HCT116 (cell line): Measurements from ENCODE around the gene FLNC. TPM values are rescaled to one million over a fixed set of nuclear protein-coding genes. Genes with fewer than 3 reads are reported as not detected.

Experiments
- ATAC-seq: fragments of 200-7000 bp; cut with Tn5 transposase; 2 replicates; pipeline ENCODE4 v1.9.1; 2020; ENCODE audit warnings: mild to moderate bottlenecking, moderate library complexity
- BruUV-seq: library from RNA; stranded (reverse); fragments of 400-500 nt; replicated peaks from 2 replicates; lab custom pipeline; 2021; lab: Mats Ljungman, UMichigan
- CTCF ChIA-PET: fragments of 300-600 bp; sonication (Branson Sonifier 250); formaldehyde crosslinking; loops from one replicate; lab custom pipeline; 2021; ENCODE audit warnings: antibody characterized with exemption; lab: Charles Lee
- POLR2A ChIA-PET: fragments of 300-600, 350-600 bp; sonication (Branson Sonifier 250); formaldehyde crosslinking; loops from one replicate; lab custom pipeline; 2021; ENCODE audit warnings: antibody characterized with exemption; lab: Charles Lee
- RAD21 ChIA-PET, 2 experiments: fragments of 300-600 bp; sonication (Branson Sonifier 250); formaldehyde crosslinking; loops; one replicate each; lab custom pipeline; 2023; ENCODE audit warnings: low total read pairs in 2 of 2; ENCODE audit not compliant: uncharacterized antibody in 2 of 2, unreplicated experiment in 2 of 2, low non-redundant PET in 1 of 2; lab: Charles Lee
- DNase-seq: peaks from one replicate; pipeline ENCODE4 v3.0.0-alpha.2; 2010; ENCODE audit warnings: low read depth, low spot score
- H2AFZ ChIP-seq: fragments of 200-600 bp; shearing (Covaris generic), sonication (generic); 2 replicates; pipeline ENCODE4 v1.6.1; 2017; ENCODE audit warnings: low read depth, mixed run types, mixed read lengths, antibody characterized with exemption, low read length; ENCODE audit not compliant: poor library complexity, severe bottlenecking
- H3K27ac ChIP-seq: 2 replicates; pipeline ENCODE4 v1.5.1; 2012; ENCODE audit warnings: low read depth, low read length
- H3K27me3 ChIP-seq: fragments of 200-600 bp; sonication (generic); 2 replicates; pipeline ENCODE4 v1.6.1; 2016; ENCODE audit warnings: mixed run types, low read length, mixed read lengths; ENCODE audit not compliant: insufficient read depth
- H3K36me3 ChIP-seq, 2 experiments: fragments of 200-500 bp in 1 of 2; fragments of 200-600 bp in 1 of 2; sonication (Bioruptor generic) in 1 of 2; sonication (generic) in 1 of 2; 2 replicates each; pipeline versions ENCODE4 v1.5.1 to v1.6.1; 2014 to 2016; ENCODE audit warnings: low read length in 2 of 2, inconsistent platforms in 1 of 2, mixed read lengths in 1 of 2, mixed run types in 1 of 2; ENCODE audit not compliant: insufficient read depth in 2 of 2, control insufficient read depth in 1 of 2
- H3K4me1 ChIP-seq, 2 experiments: fragments of 200-600 bp in 1 of 2; sonication (generic) in 1 of 2; 2 replicates each; pipeline versions ENCODE4 v1.5.1 to v1.6.1; 2012 to 2017; ENCODE audit warnings: low read length in 2 of 2, inconsistent platforms in 1 of 2, mild to moderate bottlenecking in 1 of 2, mixed read lengths in 1 of 2, mixed run types in 1 of 2, moderate library complexity in 1 of 2; ENCODE audit not compliant: insufficient read depth in 2 of 2, control insufficient read depth in 1 of 2
- H3K4me2 ChIP-seq: fragments of 200-600 bp; sonication (generic); 2 replicates; pipeline ENCODE4 v1.6.1; 2017; ENCODE audit warnings: mixed run types, low read length, mixed read lengths
- H3K4me3 ChIP-seq, 2 experiments: fragments of 200-600 bp in 1 of 2; sonication (generic) in 1 of 2; replicated peaks in 1 of 2; 2 replicates each; pipeline ENCODE4 v1.5.1; 2011 to 2016; ENCODE audit warnings: low read length in 2 of 2, control low read depth in 1 of 2, low read depth in 1 of 2, mild to moderate bottlenecking in 1 of 2, mixed read lengths in 1 of 2, mixed run types in 1 of 2
- H3K79me2 ChIP-seq: fragments of 200-600 bp; sonication (generic); 2 replicates; pipeline ENCODE4 v1.6.1; 2017; ENCODE audit warnings: mild to moderate bottlenecking, mixed run types, low read length, moderate library complexity, mixed read lengths; ENCODE audit not compliant: insufficient read depth
- H3K9ac ChIP-seq: fragments of 200-600 bp; sonication (generic); 2 replicates; pipeline ENCODE4 v1.6.1; 2016; ENCODE audit warnings: low read length, mixed read lengths
- H3K9me2 ChIP-seq: fragments of 200-600 bp; sonication (generic), shearing (Covaris generic); 2 replicates; pipeline ENCODE4 v1.6.1; 2017; ENCODE audit warnings: mixed run types, mild to moderate bottlenecking, moderate library complexity; ENCODE audit not compliant: insufficient read depth
- H3K9me3 ChIP-seq, 2 experiments: fragments of 200-500 bp in 1 of 2; fragments of 200-600 bp in 1 of 2; sonication (Bioruptor generic) in 1 of 2; sonication (generic) in 1 of 2; 2 replicates each; pipeline ENCODE4 v1.6.1; 2014 to 2017; ENCODE audit warnings: low read length in 2 of 2, mixed read lengths in 2 of 2, inconsistent platforms in 1 of 2, low read depth in 1 of 2, mild to moderate bottlenecking in 1 of 2, mixed run types in 1 of 2, moderate library complexity in 1 of 2; ENCODE audit not compliant: control insufficient read depth in 1 of 2, insufficient read depth in 1 of 2
- H4K20me1 ChIP-seq: fragments of 200-600 bp; sonication (generic), shearing (Covaris generic); 2 replicates; pipeline ENCODE4 v1.6.1; 2017; ENCODE audit warnings: mixed run types, mild to moderate bottlenecking, moderate library complexity; ENCODE audit not compliant: insufficient read depth
- JUND ChIP-seq: IDR thresholded peaks from 2 replicates; pipeline ENCODE4 v1.6.1; 2012
- POLR2A ChIP-seq: IDR thresholded peaks from 2 replicates; pipeline ENCODE4 v1.7.0; 2011; ENCODE audit warnings: borderline replicate concordance; ENCODE audit not compliant: insufficient read depth, insufficient read length; ENCODE audit errors: extremely low read depth
- POLR2AphosphoS5 ChIP-seq: IDR thresholded peaks from 2 replicates; pipeline ENCODE4 v1.6.1; 2011; ENCODE audit warnings: mild to moderate bottlenecking, low read depth, low read length, moderate library complexity
- RAD21 ChIP-seq: IDR thresholded peaks from 2 replicates; pipeline ENCODE4 v1.6.1; 2012; ENCODE audit warnings: low read depth, mild to moderate bottlenecking
- REST ChIP-seq: IDR thresholded peaks from 2 replicates; pipeline ENCODE4 v1.6.1; 2012; ENCODE audit warnings: low read depth
- TCF7L2 ChIP-seq: IDR thresholded peaks from 2 replicates; pipeline ENCODE4 v1.7.0; 2011; ENCODE audit warnings: borderline replicate concordance, inconsistent platforms; ENCODE audit not compliant: insufficient read depth, insufficient read length; ENCODE audit errors: extremely low read depth
- YY1 ChIP-seq: IDR thresholded peaks from 2 replicates; pipeline ENCODE4 v1.6.1; 2011; ENCODE audit warnings: low read length, low read depth, moderate library complexity, mild to moderate bottlenecking; ENCODE audit not compliant: insufficient replicate concordance; ENCODE audit errors: extremely low read depth
- ZFX ChIP-seq: fragments of 450-650 bp; IDR thresholded peaks from 2 replicates; pipeline ENCODE4 v1.6.1; 2017
- intact Hi-C: fragments of 100-400 bp; cut with micrococcal nuclease; formaldehyde crosslinking; loops from 2 replicates; pipeline ENCODE4 v1.10.0; 2022
- total RNA-seq: library from RNA; stranded (reverse); gene quantifications from one replicate; pipeline ENCODE4 v1.2.1, GENCODE V29; 2021; ENCODE audit not compliant: unreplicated experiment

Gene FLNC
- total RNA-seq, 1 experiment from 2014 or later = 42.8 TPM

DNA sequence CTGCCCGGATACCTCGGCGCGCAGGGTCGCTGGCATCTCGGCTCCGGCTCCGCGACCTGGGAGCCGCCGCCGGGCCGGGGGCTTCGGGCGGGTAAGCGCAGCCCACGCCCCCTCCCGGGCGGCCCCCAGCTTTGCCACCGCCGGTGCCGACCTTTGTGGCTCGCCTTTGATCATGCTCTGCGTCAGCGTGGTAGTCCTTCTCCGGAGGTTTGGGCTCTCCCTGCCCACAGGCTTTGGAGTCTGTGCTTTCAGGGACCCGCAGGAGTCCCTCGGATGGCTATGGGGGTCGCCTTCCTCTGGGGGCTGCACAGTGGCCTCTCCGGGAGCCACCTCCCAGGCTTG is 39.7 kb downstream of the FLNC start (continued):
- TF ChIP-seq YY1 = no peak
- no peak for TF ChIP-seq POLR2A

- Histone ChIP-seq H3K9me3 (no peaks in the 10 kb centered on the region), H3K36me3 (no peaks in the 10 kb centered on the region), H3K4me2 (no peak overlapping the region), H2AFZ (no peak overlapping the region), H3K9me2 (no peaks in the 10 kb centered on the region), H4K20me1 (no peaks in the 10 kb centered on the region), H3K4me1 (peaks cover 33 to 70% of the 10 kb centered on the region in 2 experiments), H3K4me3 (no peak overlapping the region), H3K79me2 (no peaks in the 10 kb centered on the region), H3K27ac (no peak overlapping the region), H3K9ac (no peak overlapping the region), H3K27me3 (no peaks in the 10 kb centered on the region)
- TF ChIP-seq TCF7L2 (no peak), ZFX (no peak), POLR2AphosphoS5 (no peak), JUND (no peak), RAD21 (no peak), REST (no peak)
- ATAC-seq = no peak
- BruUV-seq = no TSS peak
- intact Hi-C loops = no loop called here
- no peak for DNase-seq
- CTCF ChIA-PET = interaction anchor here (1.0 to 1.7 kb wide), 3 partner anchors 8 to 12 kb away, joined by 3 to 8 read pairs (median 4); partner anchors contain the start of gene ATP6V1F
- RAD21 ChIA-PET = no interaction called here
- POLR2A ChIA-PET = no interaction called here
These were observed 40.8 kb downstream of the FLNC start for GRCh38 chr7:128871050-128871449.
